Osteoblast (primary cell): Measurements from ENCODE around the gene MTFP1. TPM values are rescaled to one million over a fixed set of nuclear protein-coding genes. Genes with fewer than 3 reads are reported as not detected.
A peak's percentile ranks its signal among the peaks of the same experiment; 100 is the strongest.

Source experiments
- DNase-seq: peaks from one replicate; pipeline ENCODE4 v3.0.0; 2011; ENCODE audit warnings: low spot score, mixed read lengths; ENCODE audit not compliant: insufficient read length; ENCODE audit errors: missing footprints
- H2AFZ ChIP-seq: 2 replicates; pipeline ENCODE4 v1.6.0; 2011; ENCODE audit warnings: mild to moderate bottlenecking, low read length
- H3K27ac ChIP-seq: 2 replicates; pipeline ENCODE4 v1.5.1; 2011; ENCODE audit warnings: mild to moderate bottlenecking, low read depth, low read length, moderate library complexity
- H3K27me3 ChIP-seq: 2 replicates; pipeline ENCODE4 v1.6.0; 2012; ENCODE audit warnings: mild to moderate bottlenecking, control low read depth, inconsistent platforms, low read length, moderate library complexity; ENCODE audit not compliant: insufficient read depth
- H3K36me3 ChIP-seq: 2 replicates; pipeline ENCODE4 v1.5.1; 2011; ENCODE audit warnings: mild to moderate bottlenecking, low read length, control low read depth, moderate library complexity; ENCODE audit not compliant: insufficient read depth
- H3K4me1 ChIP-seq: 2 replicates; pipeline ENCODE4 v1.5.1; 2011; ENCODE audit warnings: mild to moderate bottlenecking, low read length, control low read depth, moderate library complexity; ENCODE audit not compliant: insufficient read depth
- H3K4me2 ChIP-seq: 2 replicates; pipeline ENCODE4 v1.6.0; 2011; ENCODE audit warnings: mild to moderate bottlenecking, low read length; ENCODE audit not compliant: insufficient read depth
- H3K4me3 ChIP-seq: fragments of 200-600 bp; sonication (generic); 3 replicates; pipeline ENCODE4 v1.5.1; 2012; ENCODE audit warnings: mild to moderate bottlenecking, low read length, inconsistent platforms; ENCODE audit not compliant: insufficient read depth
- H3K79me2 ChIP-seq: 2 replicates; pipeline ENCODE4 v1.6.0; 2012; ENCODE audit warnings: mild to moderate bottlenecking, low read length, control low read depth, inconsistent platforms; ENCODE audit not compliant: insufficient read depth
- H3K9me3 ChIP-seq: 2 replicates; pipeline ENCODE4 v1.5.1; 2011; ENCODE audit warnings: low read depth, low read length, control low read depth
- H4K20me1 ChIP-seq: 2 replicates; pipeline ENCODE4 v1.6.0; 2012; ENCODE audit warnings: mild to moderate bottlenecking, low read length, control low read depth; ENCODE audit not compliant: insufficient read depth
- CTCF ChIP-seq: IDR thresholded peaks from 2 replicates; pipeline ENCODE4 v1.5.1; 2011; ENCODE audit warnings: mild to moderate bottlenecking, low read depth, low read length, moderate library complexity; ENCODE audit errors: extremely low read depth
- total RNA-seq: library from RNA; depleted of rRNA; stranded (reverse); fragments of >200 nt; gene quantifications from 2 replicates; pipeline ENCODE4 v1.2.3, GENCODE V29; 2012

MTFP1 gene
- total RNA-seq, 1 donor, result 6.9 TPM

- Histone ChIP-seq H3K27ac (no peak overlapping the region), H3K4me3 (no peak overlapping the region), H3K36me3 (peaks cover 45% of the 10 kb centered on the region), H3K27me3 (no peaks in the 10 kb centered on the region), H3K9me3 (no peaks in the 10 kb centered on the region), H3K79me2 (peaks cover 50% of the 10 kb centered on the region), H3K4me2 (no peak overlapping the region), H4K20me1 (peaks cover 19% of the 10 kb centered on the region), H3K4me1 (peaks cover 32% of the 10 kb centered on the region), H2AFZ (no peak overlapping the region)
- TF ChIP-seq CTCF, result no peak
- DNase-seq, result peak; percentile 69
These were observed 21.3 kb upstream of the MTFP1 start for GRCh38 chr22:30404307-30404706.

- Histone ChIP-seq H3K79me2 (peaks cover 39% of the 10 kb centered on the region), H3K36me3 (peaks cover 49% of the 10 kb centered on the region), H4K20me1 (peaks cover 9% of the 10 kb centered on the region), H3K27me3 (no peaks in the 10 kb centered on the region), H3K9me3 (no peaks in the 10 kb centered on the region), H3K4me1 (peaks cover 33% of the 10 kb centered on the region), H2AFZ (no peak overlapping the region), H3K27ac (peak overlapping the region; percentile 28), H3K4me3 (no peak overlapping the region), H3K4me2 (no peak overlapping the region)
- TF ChIP-seq CTCF, result no peak
- DNase-seq, result no peak
These were observed 19.8 kb upstream of the MTFP1 start for GRCh38 chr22:30405731-30406130.

DNA sequence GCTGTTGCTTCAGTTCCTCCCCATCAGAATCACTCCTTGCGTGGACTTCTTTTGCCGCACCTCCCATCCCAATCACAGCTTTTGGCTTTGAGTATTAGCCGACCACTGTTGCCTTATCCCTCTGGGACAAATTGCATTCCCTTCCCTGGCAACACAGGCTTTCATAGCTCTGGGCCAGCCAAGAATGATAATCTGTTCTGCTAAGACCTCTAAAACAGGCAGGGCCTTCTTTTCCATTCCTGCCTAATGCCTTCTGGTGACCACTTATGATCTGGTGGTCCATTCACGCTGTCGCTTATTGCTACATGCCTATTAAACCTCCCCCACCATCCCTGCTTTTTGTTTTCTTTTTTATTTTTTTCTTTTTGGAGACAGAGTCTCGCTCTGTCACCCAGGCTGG, 19.2 kb upstream of the MTFP1 start:
- peaks cover 39% of the 10 kb centered on the region for H3K79me2 ChIP-seq
- no peak for DNase-seq

More for the DNA sequence above, 19.2 kb upstream of the MTFP1 start:
- no peak for TF ChIP-seq CTCF
- H3K27me3 ChIP-seq, result no peaks in the 10 kb centered on the region
- H2AFZ ChIP-seq, result no peak overlapping the region
- peaks cover 56% of the 10 kb centered on the region for H3K36me3 ChIP-seq
- H4K20me1 ChIP-seq, result peaks cover 9% of the 10 kb centered on the region
- peaks cover 33% of the 10 kb centered on the region for H3K4me1 ChIP-seq
- no peaks in the 10 kb centered on the region for H3K9me3 ChIP-seq
- no peak overlapping the region for H3K4me2 ChIP-seq
- peak overlapping the region; percentile 28 for H3K27ac ChIP-seq
- H3K4me3 ChIP-seq, result no peak overlapping the region
